ENCODE results near the gene DEDD.

The DEDD gene, protein sequence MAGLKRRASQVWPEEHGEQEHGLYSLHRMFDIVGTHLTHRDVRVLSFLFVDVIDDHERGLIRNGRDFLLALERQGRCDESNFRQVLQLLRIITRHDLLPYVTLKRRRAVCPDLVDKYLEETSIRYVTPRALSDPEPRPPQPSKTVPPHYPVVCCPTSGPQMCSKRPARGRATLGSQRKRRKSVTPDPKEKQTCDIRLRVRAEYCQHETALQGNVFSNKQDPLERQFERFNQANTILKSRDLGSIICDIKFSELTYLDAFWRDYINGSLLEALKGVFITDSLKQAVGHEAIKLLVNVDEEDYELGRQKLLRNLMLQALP

DNA sequence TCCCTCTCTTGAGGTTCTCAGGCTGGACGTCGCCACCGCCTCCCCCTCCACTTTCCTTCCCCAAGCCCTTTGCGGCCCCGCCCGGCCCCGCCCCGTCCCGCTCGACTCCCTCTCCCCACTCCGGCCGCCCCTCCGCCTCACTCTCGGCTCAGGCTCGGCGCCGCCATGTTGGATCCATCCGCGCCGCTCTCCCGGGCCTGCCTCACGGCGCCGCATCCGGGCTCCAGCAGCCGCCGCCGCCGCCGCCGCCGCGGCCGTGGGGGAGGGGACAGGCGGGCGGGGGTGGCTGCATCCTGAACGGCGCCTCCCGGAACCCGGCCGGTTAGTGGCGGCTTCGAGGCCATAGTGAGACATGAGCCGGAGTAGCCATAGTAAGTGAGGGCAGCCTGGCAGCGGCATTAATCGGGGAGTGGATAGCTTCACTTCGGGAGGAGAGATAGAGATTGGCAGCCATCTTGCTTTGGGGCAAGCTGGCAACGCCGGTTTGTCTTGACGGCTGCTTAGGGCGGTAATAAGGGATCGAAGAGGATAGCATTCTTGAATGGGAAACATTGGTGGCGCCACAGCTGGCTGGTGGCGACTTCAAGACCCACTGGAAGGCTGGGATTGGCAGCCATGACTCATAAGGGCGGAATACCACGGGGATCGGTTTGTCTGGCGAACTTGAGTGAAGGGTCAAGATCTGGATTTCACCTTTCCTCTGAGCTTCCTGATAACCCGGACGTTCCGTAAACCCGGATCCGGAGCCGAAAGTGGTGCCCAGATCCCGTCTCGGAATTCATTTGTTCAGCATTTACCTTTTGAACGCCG is at the start of gene DEDD:
Gene DEDD (minus strand): TSS at position 258 of the 810 bp plus-strand sequence. CDS start 8,205 bp downstream, outside the sequence.
- no peaks in the 10 kb centered on the region for H3K27me3 ChIP-seq (ENCODE audit: insufficient read depth, low read depth, severe bottlenecking)
- H3K4me3 ChIP-seq (ENCODE audit: low read depth, low read length), result peak within 1 kb of the TSS; percentile 79
- peak; percentile 99 for DNase-seq
- TF ChIP-seq, protein P1, sequence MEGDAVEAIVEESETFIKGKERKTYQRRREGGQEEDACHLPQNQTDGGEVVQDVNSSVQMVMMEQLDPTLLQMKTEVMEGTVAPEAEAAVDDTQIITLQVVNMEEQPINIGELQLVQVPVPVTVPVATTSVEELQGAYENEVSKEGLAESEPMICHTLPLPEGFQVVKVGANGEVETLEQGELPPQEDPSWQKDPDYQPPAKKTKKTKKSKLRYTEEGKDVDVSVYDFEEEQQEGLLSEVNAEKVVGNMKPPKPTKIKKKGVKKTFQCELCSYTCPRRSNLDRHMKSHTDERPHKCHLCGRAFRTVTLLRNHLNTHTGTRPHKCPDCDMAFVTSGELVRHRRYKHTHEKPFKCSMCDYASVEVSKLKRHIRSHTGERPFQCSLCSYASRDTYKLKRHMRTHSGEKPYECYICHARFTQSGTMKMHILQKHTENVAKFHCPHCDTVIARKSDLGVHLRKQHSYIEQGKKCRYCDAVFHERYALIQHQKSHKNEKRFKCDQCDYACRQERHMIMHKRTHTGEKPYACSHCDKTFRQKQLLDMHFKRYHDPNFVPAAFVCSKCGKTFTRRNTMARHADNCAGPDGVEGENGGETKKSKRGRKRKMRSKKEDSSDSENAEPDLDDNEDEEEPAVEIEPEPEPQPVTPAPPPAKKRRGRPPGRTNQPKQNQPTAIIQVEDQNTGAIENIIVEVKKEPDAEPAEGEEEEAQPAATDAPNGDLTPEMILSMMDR (IDR thresholded peaks at IDR 0.05; ENCODE audit: low read depth, low read length), result peak; percentile 37
- peaks cover 41% of the 10 kb centered on the region for H3K36me3 ChIP-seq
- H3K27ac ChIP-seq, result peak within 1 kb of the TSS; percentile 95
- H3K9me3 ChIP-seq (ENCODE audit: severe bottlenecking), result no peaks in the 10 kb centered on the region

DNA sequence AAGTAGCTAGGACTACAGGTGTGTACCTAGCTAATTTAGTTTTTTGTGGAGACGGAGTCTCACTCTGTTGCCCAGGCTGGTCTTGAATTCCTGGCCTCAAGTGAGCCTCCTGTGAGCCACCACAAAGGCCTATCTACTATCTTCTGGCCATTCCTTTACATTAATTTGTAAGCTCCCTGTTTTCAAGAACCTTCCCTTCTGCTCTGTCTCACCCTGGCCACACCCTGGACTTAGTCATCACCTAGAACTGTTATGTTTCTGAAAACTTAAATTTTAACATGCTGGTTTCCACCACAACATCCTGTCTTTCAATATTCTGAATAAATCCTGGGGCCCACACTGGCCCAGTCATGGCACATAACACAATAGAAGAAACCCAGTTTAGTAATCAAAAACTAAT is 49.7 kb upstream of the DEDD start:
- TF ChIP-seq, protein P1 (IDR thresholded peaks at IDR 0.05; ENCODE audit: low read depth, low read length), result no peak
- Histone ChIP-seq H3K36me3 (no peaks in the 10 kb centered on the region), H3K27me3 (ENCODE audit: insufficient read depth, low read depth, severe bottlenecking) (no peaks in the 10 kb centered on the region), H3K4me3 (ENCODE audit: low read depth, low read length) (no peak overlapping the region), H3K9me3 (ENCODE audit: severe bottlenecking) (no peaks in the 10 kb centered on the region), H3K27ac (no peak overlapping the region)
- no peak for DNase-seq

DNA sequence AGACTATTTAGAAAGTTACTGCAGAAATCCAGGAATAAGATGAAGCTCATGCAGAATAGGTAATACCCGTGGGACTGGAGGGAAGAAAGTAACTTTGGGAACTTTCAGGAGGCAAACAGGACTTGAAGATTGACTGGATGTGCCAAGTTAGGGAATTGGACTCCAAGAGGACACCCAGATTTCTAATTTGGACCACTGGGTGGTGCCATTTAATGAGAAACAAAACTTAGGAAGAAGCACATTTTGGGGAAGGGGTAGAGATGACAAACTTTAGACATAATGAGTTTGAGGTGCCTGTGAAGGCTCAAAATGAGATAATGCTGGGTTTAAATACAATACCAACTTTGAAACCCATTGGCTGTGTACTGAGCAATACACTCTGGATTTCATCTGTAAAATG is 48.2 kb upstream of the DEDD start:
- TF ChIP-seq, protein P1 (IDR thresholded peaks at IDR 0.05; ENCODE audit: low read depth, low read length), result peak; percentile 39; the same call in 1 of the 2 replicates
- Histone ChIP-seq H3K27ac (no peak overlapping the region), H3K36me3 (peaks cover 3% of the 10 kb centered on the region), H3K9me3 (ENCODE audit: severe bottlenecking) (no peaks in the 10 kb centered on the region), H3K27me3 (ENCODE audit: insufficient read depth, low read depth, severe bottlenecking) (no peaks in the 10 kb centered on the region), H3K4me3 (ENCODE audit: low read depth, low read length) (no peak overlapping the region)
- DNase-seq, result no peak

DNA sequence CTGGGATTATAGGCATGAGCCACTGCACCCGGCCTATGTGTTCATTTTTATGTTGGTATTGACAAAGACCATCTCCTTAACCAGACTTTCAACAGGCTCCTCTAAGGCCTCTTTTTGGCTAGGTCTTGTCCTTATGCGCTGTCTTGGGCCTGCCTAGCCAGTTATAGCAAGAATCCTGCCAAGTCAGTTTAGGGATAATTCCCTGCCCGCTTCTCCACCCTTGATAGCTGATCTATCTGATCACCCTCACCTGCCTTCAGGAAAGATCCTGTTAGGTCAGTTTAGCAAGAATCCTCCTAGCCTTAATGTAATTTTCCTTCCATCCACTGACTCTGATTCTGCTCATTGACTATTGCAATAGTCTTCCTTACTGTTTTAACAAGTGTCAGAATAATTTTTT is 47.2 kb upstream of the DEDD start:
- Histone ChIP-seq H3K27me3 (ENCODE audit: insufficient read depth, low read depth, severe bottlenecking) (no peaks in the 10 kb centered on the region), H3K9me3 (ENCODE audit: severe bottlenecking) (no peaks in the 10 kb centered on the region), H3K27ac (no peak overlapping the region), H3K4me3 (ENCODE audit: low read depth, low read length) (no peak overlapping the region), H3K36me3 (peaks cover 13% of the 10 kb centered on the region)
- DNase-seq, result no peak
- TF ChIP-seq, protein P1 (IDR thresholded peaks at IDR 0.05; ENCODE audit: low read depth, low read length), result no peak

DNA sequence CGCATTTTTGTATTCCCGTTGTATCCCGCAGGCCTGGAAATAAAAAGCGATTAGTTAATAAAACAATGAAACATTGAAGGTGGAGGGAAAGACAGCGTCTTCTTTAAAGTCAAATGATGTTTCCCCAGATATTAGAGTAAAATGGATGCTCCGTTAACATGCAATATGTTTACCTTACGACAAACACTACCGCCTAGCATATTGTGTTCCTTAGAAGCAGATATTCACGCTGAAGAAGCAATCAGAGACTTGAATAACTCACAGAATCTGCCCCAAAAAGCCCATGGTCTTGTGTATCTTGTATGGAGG is 45.4 kb upstream of the DEDD start:
- Histone ChIP-seq H3K27ac (peak overlapping the region; percentile 82), H3K9me3 (ENCODE audit: severe bottlenecking) (no peaks in the 10 kb centered on the region), H3K27me3 (ENCODE audit: insufficient read depth, low read depth, severe bottlenecking) (no peaks in the 10 kb centered on the region), H3K36me3 (peaks cover 31% of the 10 kb centered on the region), H3K4me3 (ENCODE audit: low read depth, low read length) (peak overlapping the region; percentile 65)
- DNase-seq, result no peak
- TF ChIP-seq, protein P1 (IDR thresholded peaks at IDR 0.05; ENCODE audit: low read depth, low read length), result no peak
